ENCODE data around the gene GMDS. TPM values are rescaled to one million over a fixed set of nuclear protein-coding genes. Genes with fewer than 3 reads are reported as not detected.

GMDS gene
- total RNA-seq, 1 experiment from 2014 or later = 35.0 TPM

DNA sequence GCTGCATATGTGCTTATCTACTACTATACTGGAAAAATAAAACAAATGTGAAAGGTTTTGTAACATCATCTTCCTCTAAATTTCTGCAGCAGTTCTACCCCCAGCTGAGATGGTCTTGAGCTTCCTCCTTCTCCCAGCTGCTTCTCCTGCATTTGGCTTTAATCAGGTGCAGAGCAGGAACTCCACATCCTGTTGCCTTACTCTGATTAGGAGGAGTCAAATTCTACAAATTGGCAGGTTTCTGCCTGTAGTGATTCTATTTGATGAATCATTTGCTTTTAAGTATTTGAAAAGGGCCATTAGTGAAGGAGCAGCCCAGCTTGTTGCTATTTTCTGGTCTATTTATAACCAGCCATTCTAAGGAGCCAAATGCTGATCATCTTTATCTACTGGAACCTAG, 224.5 kb downstream of the GMDS start (continued):
- TF ChIP-seq ZNF396 (CRISPR knock-in tag; IDR thresholded peaks at IDR 0.05; ENCODE audit: borderline replicate concordance) = no peak
- TF ChIP-seq ATF3 (CRISPR knock-in tag; conservative IDR thresholded peaks at IDR 0.05) = no peak
- TF ChIP-seq RELA (CRISPR knock-in tag; IDR thresholded peaks at IDR 0.05; ENCODE audit: borderline replicate concordance) = no peak

DNA sequence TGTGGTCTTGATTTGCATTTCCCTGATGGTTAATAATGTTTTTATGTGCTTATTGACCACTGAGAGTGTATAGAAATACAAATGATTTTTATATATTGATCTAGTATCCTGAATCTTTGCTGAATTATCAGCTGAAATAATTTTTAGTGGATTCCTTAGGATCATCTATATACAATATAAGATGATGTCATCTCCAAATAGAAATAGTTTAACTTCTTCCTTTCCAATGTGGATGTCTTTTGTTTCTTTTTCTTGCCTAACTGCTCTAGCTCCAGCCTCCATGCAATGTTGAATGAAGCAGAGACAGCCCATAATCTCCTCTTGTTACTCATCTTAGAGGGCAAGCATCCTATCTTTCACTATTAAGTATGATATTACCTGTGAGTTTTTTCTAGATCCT, 226.4 kb downstream of the GMDS start:
- H3K27ac Mint-ChIP-seq = no peak overlapping the region
- peaks cover 18% of the 10 kb centered on the region for H3K4me1 Mint-ChIP-seq
- no peak overlapping the region for H3K4me3 Mint-ChIP-seq
- CTCF ChIA-PET = no interaction called here
- TF ChIP-seq, protein P1, sequence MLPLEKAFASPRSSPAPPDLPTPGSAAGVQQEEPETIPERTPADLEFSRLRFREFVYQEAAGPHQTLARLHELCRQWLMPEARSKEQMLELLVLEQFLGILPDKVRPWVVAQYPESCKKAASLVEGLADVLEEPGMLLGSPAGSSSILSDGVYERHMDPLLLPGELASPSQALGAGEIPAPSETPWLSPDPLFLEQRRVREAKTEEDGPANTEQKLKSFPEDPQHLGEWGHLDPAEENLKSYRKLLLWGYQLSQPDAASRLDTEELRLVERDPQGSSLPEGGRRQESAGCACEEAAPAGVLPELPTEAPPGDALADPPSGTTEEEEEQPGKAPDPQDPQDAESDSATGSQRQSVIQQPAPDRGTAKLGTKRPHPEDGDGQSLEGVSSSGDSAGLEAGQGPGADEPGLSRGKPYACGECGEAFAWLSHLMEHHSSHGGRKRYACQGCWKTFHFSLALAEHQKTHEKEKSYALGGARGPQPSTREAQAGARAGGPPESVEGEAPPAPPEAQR (CRISPR knock-in tag; IDR thresholded peaks at IDR 0.05) = no peak
- TF ChIP-seq E2F5 (CRISPR knock-in tag; IDR thresholded peaks at IDR 0.05) (no peak), HMGA2 (CRISPR knock-in tag; IDR thresholded peaks at IDR 0.05) (no peak), PRRX2 (CRISPR knock-in tag; IDR thresholded peaks at IDR 0.05) (no peak), CREB1 (CRISPR knock-in tag; IDR thresholded peaks at IDR 0.05) (no peak), IRF2 (CRISPR knock-in tag; IDR thresholded peaks at IDR 0.05; ENCODE audit: borderline replicate concordance, low read depth) (no peak), RELA (CRISPR knock-in tag; IDR thresholded peaks at IDR 0.05; ENCODE audit: borderline replicate concordance) (no peak), JUN (CRISPR knock-in tag; IDR thresholded peaks at IDR 0.05) (no peak), NFYB (CRISPR knock-in tag; conservative IDR thresholded peaks at IDR 0.05; ENCODE audit: low read depth) (no peak), TCF7 (CRISPR knock-in tag; IDR thresholded peaks at IDR 0.05; ENCODE audit: low read depth) (no peak), GABPB1 (CRISPR knock-in tag; IDR thresholded peaks at IDR 0.05) (no peak), ZNF219 (CRISPR knock-in tag; IDR thresholded peaks at IDR 0.05; ENCODE audit: borderline replicate concordance) (no peak), ATF6 (CRISPR knock-in tag; IDR thresholded peaks at IDR 0.05) (no peak), FOXJ3 (CRISPR knock-in tag; IDR thresholded peaks at IDR 0.05; ENCODE audit: borderline replicate concordance) (no peak)
- TF ChIP-seq, protein P2, sequence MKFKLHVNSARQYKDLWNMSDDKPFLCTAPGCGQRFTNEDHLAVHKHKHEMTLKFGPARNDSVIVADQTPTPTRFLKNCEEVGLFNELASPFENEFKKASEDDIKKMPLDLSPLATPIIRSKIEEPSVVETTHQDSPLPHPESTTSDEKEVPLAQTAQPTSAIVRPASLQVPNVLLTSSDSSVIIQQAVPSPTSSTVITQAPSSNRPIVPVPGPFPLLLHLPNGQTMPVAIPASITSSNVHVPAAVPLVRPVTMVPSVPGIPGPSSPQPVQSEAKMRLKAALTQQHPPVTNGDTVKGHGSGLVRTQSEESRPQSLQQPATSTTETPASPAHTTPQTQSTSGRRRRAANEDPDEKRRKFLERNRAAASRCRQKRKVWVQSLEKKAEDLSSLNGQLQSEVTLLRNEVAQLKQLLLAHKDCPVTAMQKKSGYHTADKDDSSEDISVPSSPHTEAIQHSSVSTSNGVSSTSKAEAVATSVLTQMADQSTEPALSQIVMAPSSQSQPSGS (CRISPR knock-in tag; IDR thresholded peaks at IDR 0.05; ENCODE audit: borderline replicate concordance, low read depth) = no peak
- TF ChIP-seq, protein P3, sequence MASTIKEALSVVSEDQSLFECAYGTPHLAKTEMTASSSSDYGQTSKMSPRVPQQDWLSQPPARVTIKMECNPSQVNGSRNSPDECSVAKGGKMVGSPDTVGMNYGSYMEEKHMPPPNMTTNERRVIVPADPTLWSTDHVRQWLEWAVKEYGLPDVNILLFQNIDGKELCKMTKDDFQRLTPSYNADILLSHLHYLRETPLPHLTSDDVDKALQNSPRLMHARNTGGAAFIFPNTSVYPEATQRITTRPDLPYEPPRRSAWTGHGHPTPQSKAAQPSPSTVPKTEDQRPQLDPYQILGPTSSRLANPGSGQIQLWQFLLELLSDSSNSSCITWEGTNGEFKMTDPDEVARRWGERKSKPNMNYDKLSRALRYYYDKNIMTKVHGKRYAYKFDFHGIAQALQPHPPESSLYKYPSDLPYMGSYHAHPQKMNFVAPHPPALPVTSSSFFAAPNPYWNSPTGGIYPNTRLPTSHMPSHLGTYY (CRISPR knock-in tag; IDR thresholded peaks at IDR 0.05) = no peak
- TF ChIP-seq, protein P4, sequence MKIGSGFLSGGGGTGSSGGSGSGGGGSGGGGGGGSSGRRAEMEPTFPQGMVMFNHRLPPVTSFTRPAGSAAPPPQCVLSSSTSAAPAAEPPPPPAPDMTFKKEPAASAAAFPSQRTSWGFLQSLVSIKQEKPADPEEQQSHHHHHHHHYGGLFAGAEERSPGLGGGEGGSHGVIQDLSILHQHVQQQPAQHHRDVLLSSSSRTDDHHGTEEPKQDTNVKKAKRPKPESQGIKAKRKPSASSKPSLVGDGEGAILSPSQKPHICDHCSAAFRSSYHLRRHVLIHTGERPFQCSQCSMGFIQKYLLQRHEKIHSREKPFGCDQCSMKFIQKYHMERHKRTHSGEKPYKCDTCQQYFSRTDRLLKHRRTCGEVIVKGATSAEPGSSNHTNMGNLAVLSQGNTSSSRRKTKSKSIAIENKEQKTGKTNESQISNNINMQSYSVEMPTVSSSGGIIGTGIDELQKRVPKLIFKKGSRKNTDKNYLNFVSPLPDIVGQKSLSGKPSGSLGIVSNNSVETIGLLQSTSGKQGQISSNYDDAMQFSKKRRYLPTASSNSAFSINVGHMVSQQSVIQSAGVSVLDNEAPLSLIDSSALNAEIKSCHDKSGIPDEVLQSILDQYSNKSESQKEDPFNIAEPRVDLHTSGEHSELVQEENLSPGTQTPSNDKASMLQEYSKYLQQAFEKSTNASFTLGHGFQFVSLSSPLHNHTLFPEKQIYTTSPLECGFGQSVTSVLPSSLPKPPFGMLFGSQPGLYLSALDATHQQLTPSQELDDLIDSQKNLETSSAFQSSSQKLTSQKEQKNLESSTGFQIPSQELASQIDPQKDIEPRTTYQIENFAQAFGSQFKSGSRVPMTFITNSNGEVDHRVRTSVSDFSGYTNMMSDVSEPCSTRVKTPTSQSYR (CRISPR knock-in tag; IDR thresholded peaks at IDR 0.05) = no peak
- TF ChIP-seq, protein P5, sequence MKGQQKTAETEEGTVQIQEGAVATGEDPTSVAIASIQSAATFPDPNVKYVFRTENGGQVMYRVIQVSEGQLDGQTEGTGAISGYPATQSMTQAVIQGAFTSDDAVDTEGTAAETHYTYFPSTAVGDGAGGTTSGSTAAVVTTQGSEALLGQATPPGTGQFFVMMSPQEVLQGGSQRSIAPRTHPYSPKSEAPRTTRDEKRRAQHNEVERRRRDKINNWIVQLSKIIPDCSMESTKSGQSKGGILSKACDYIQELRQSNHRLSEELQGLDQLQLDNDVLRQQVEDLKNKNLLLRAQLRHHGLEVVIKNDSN (CRISPR knock-in tag; IDR thresholded peaks at IDR 0.05) = no peak
- TF ChIP-seq, protein P6, sequence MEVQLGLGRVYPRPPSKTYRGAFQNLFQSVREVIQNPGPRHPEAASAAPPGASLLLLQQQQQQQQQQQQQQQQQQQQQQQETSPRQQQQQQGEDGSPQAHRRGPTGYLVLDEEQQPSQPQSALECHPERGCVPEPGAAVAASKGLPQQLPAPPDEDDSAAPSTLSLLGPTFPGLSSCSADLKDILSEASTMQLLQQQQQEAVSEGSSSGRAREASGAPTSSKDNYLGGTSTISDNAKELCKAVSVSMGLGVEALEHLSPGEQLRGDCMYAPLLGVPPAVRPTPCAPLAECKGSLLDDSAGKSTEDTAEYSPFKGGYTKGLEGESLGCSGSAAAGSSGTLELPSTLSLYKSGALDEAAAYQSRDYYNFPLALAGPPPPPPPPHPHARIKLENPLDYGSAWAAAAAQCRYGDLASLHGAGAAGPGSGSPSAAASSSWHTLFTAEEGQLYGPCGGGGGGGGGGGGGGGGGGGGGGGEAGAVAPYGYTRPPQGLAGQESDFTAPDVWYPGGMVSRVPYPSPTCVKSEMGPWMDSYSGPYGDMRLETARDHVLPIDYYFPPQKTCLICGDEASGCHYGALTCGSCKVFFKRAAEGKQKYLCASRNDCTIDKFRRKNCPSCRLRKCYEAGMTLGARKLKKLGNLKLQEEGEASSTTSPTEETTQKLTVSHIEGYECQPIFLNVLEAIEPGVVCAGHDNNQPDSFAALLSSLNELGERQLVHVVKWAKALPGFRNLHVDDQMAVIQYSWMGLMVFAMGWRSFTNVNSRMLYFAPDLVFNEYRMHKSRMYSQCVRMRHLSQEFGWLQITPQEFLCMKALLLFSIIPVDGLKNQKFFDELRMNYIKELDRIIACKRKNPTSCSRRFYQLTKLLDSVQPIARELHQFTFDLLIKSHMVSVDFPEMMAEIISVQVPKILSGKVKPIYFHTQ (CRISPR knock-in tag; IDR thresholded peaks at IDR 0.05) = no peak
- ATAC-seq = no peak
- peaks cover 14% of the 10 kb centered on the region; the same call in 1 of the 2 replicates for H3K9me3 Mint-ChIP-seq
- POLR2A ChIA-PET = no interaction called here
- peaks cover 4% of the 10 kb centered on the region; the same call in 1 of the 2 replicates for H3K36me3 Mint-ChIP-seq
- DNase-seq (ENCODE audit: low spot score) = no peak
- no peaks in the 10 kb centered on the region for H3K27me3 Mint-ChIP-seq (ENCODE audit: low read depth)

Data from WTC11 (cell line).